Naive thymus-derived CD4-positive, alpha-beta T cell (primary cell): ENCODE data around the gene EPN3. TPM values are rescaled to one million over a fixed set of nuclear protein-coding genes. Genes with fewer than 3 reads are reported as not detected.

Experiments used
- ATAC-seq: fragments of 150-1000 bp; cut with Tn5 transposase; 2 replicates; pipeline ENCODE4 v1.10.0; 2021; ENCODE audit warnings: mild to moderate bottlenecking, moderate library complexity
- CTCF ChIA-PET: fragments of 350-600 bp; sonication (Branson Sonifier 250); formaldehyde crosslinking; loops from one replicate; lab custom pipeline; 2021; ENCODE audit warnings: antibody characterized with exemption; lab: Charles Lee
- POLR2A ChIA-PET: fragments of 350-600 bp; sonication (Branson Sonifier 250); formaldehyde crosslinking; loops from one replicate; lab custom pipeline; 2021; ENCODE audit warnings: antibody characterized with exemption, inconsistent platforms; lab: Charles Lee
- DNase-seq, 9 donors: peaks; one replicate each; pipeline versions ENCODE4 v3.0.0 to v3.0.0-alpha.2; 2020 to 2022; ENCODE audit warnings: mixed read lengths in 1 of 9
- H3K27ac ChIP-seq: one replicate; pipeline ENCODE4 v1.7.0; 2013; ENCODE audit warnings: mild to moderate bottlenecking, low read depth, low read length, moderate library complexity
- H3K27me3 ChIP-seq, 2 donors: one replicate each; pipeline ENCODE4 v1.7.0; 2013; ENCODE audit warnings: low read length in 2 of 2, mild to moderate bottlenecking in 2 of 2, moderate library complexity in 2 of 2; ENCODE audit not compliant: control insufficient read depth in 2 of 2, insufficient read depth in 2 of 2
- H3K36me3 ChIP-seq, 3 experiments: 1 replicate in 2 of 3; 2 replicates in 1 of 3; pipeline ENCODE4 v1.7.0; 2013; ENCODE audit warnings: low read length in 3 of 3, mild to moderate bottlenecking in 3 of 3, moderate library complexity in 1 of 3; ENCODE audit not compliant: insufficient read depth in 3 of 3, control insufficient read depth in 2 of 3
- H3K4me1 ChIP-seq, 2 donors: one replicate each; pipeline ENCODE4 v1.7.0; 2013; ENCODE audit warnings: low read length in 2 of 2, mild to moderate bottlenecking in 2 of 2, moderate library complexity in 1 of 2; ENCODE audit not compliant: control insufficient read depth in 2 of 2, insufficient read depth in 2 of 2
- H3K4me3 ChIP-seq: 2 replicates; pipeline ENCODE4 v1.7.0; 2013; ENCODE audit warnings: mild to moderate bottlenecking, low read length
- H3K9me3 ChIP-seq, 3 experiments: 1 replicate in 2 of 3; 2 replicates in 1 of 3; pipeline ENCODE4 v1.7.0; 2013; ENCODE audit warnings: low read length in 3 of 3; ENCODE audit not compliant: control insufficient read depth in 2 of 3
- H3K27ac Mint-ChIP-seq, 9 donors: one replicate each; pipeline ENCODE4 v1.8.0; 2020 to 2022; ENCODE audit warnings: mixed read lengths in 9 of 9, mild to moderate bottlenecking in 8 of 9, moderate library complexity in 5 of 9, inconsistent platforms in 2 of 9
- H3K27me3 Mint-ChIP-seq, 5 donors: one replicate each; pipeline ENCODE4 v1.8.0; 2021 to 2022; ENCODE audit warnings: mixed read lengths in 5 of 5, mild to moderate bottlenecking in 1 of 5
- H3K36me3 Mint-ChIP-seq, 5 donors: one replicate each; pipeline ENCODE4 v1.8.0; 2020 to 2022; ENCODE audit warnings: mixed read lengths in 5 of 5, mild to moderate bottlenecking in 3 of 5, inconsistent platforms in 1 of 5
- H3K4me1 Mint-ChIP-seq, 7 donors: one replicate each; pipeline ENCODE4 v1.8.0; 2020 to 2022; ENCODE audit warnings: mixed read lengths in 7 of 7, mild to moderate bottlenecking in 3 of 7, inconsistent platforms in 1 of 7
- H3K4me3 Mint-ChIP-seq, 10 donors: one replicate each; pipeline ENCODE4 v1.8.0; 2020 to 2022; ENCODE audit warnings: mild to moderate bottlenecking in 10 of 10, mixed read lengths in 10 of 10, moderate library complexity in 6 of 10, inconsistent platforms in 2 of 10
- H3K9me3 Mint-ChIP-seq, 11 donors: one replicate each; pipeline ENCODE4 v1.8.0; 2020 to 2022; ENCODE audit warnings: mixed read lengths in 11 of 11, mild to moderate bottlenecking in 4 of 11, inconsistent platforms in 1 of 11, moderate library complexity in 1 of 11
- intact Hi-C, 2 donors: fragments of 100-400 bp; cut with micrococcal nuclease; formaldehyde crosslinking; loops; one replicate each; pipeline ENCODE4 v1.15.1; 2023
- polyA plus RNA-seq, 2 donors: library from polyadenylated mRNA; unstranded; fragments of 300-500 nt; fragmentation: Illumina TruSeq; gene quantifications; one replicate each; pipeline ENCODE4 v1.2.3, GENCODE V29; 2021
- total RNA-seq, 6 experiments: library from RNA in 5 of 6; stranded (reverse) in 5 of 6; gene quantifications; 1 replicate in 5 of 6; 2 replicates in 1 of 6; pipeline ENCODE4 v1.2.3 and lab custom pipeline; 2021 to 2026

The EPN3 gene
- total and polyA plus RNA-seq, 7 experiments from 2014 or later, result not detected

GRCh38 chr17:50568659-50569058 lies 36.1 kb downstream of the EPN3 start:
- CTCF ChIA-PET, result interaction anchor here (0.6 kb wide), 1 partner anchor 248 kb away, joined by 3 read pairs; no protein-coding TSS in a partner anchor
- Histone ChIP-seq H3K27me3 (peaks cover 0 to 2% of the 10 kb centered on the region in 2 donors), H3K9me3 (no peaks in the 10 kb centered on the region), H3K36me3 (no peaks in the 10 kb centered on the region), H3K4me3 (no peak overlapping the region), H3K4me1 (no peaks in the 10 kb centered on the region), H3K27ac (no peak overlapping the region)
- no peak overlapping the region for H3K4me3 Mint-ChIP-seq
- DNase-seq (no peak), ATAC-seq (no peak)
- POLR2A ChIA-PET, result no interaction called here
- peak overlapping the region in 1 of 9 donors; percentile 20 for H3K27ac Mint-ChIP-seq
- H3K9me3 Mint-ChIP-seq, result no peaks in the 10 kb centered on the region
- peaks cover 3 to 13% (median 6%) of the 10 kb centered on the region in 7 donors for H3K4me1 Mint-ChIP-seq
- no peaks in the 10 kb centered on the region for H3K36me3 Mint-ChIP-seq
- intact Hi-C loops, result no loop called here
- H3K27me3 Mint-ChIP-seq, result peaks cover 41 to 47% (median 41%) of the 10 kb centered on the region in 5 donors

- Mint-ChIP-seq H3K4me3 (no peak overlapping the region), H3K27me3 (peaks cover 32 to 40% (median 36%) of the 10 kb centered on the region in 5 donors), H3K9me3 (no peaks in the 10 kb centered on the region), H3K36me3 (no peaks in the 10 kb centered on the region), H3K27ac (no peak overlapping the region), H3K4me1 (peaks cover 0 to 13% (median 6%) of the 10 kb centered on the region in 7 donors)
- Histone ChIP-seq H3K4me3 (no peak overlapping the region), H3K4me1 (no peaks in the 10 kb centered on the region), H3K27ac (no peak overlapping the region), H3K36me3 (no peaks in the 10 kb centered on the region), H3K9me3 (no peaks in the 10 kb centered on the region), H3K27me3 (peaks cover 0 to under 1% of the 10 kb centered on the region in 2 donors)
- no peak for DNase-seq
- CTCF ChIA-PET, result interaction anchor here (0.6 kb wide), 1 partner anchor 53 kb away, joined by 3 read pairs; no protein-coding TSS in a partner anchor
- no peak for ATAC-seq
- POLR2A ChIA-PET, result no interaction called here
- intact Hi-C loops, result no loop called here
These were observed 37.1 kb downstream of the EPN3 start for GRCh38 chr17:50569592-50569991.

GRCh38 chr17:50570032-50570431 lies 37.5 kb downstream of the EPN3 start:
- CTCF ChIA-PET, result interaction anchor here (0.6 kb wide), 1 partner anchor 53 kb away, joined by 3 read pairs; no protein-coding TSS in a partner anchor
- Histone ChIP-seq H3K27ac (no peak overlapping the region), H3K4me1 (no peaks in the 10 kb centered on the region), H3K27me3 (no peaks in the 10 kb centered on the region), H3K4me3 (no peak overlapping the region), H3K36me3 (no peaks in the 10 kb centered on the region), H3K9me3 (no peaks in the 10 kb centered on the region)
- DNase-seq (no peak), ATAC-seq (no peak)
- Mint-ChIP-seq H3K27ac (no peak overlapping the region), H3K27me3 (peaks cover 28 to 36% (median 32%) of the 10 kb centered on the region in 5 donors), H3K4me3 (no peak overlapping the region), H3K36me3 (no peaks in the 10 kb centered on the region), H3K9me3 (no peaks in the 10 kb centered on the region), H3K4me1 (peaks cover 0 to 10% (median 5%) of the 10 kb centered on the region in 7 donors)
- intact Hi-C loops, result no loop called here
- POLR2A ChIA-PET, result no interaction called here

- peaks cover 24 to 32% (median 27%) of the 10 kb centered on the region in 5 donors for H3K27me3 Mint-ChIP-seq
- no peak overlapping the region for H3K4me3 Mint-ChIP-seq
- H3K27me3 ChIP-seq, result no peaks in the 10 kb centered on the region
- no peaks in the 10 kb centered on the region for H3K4me1 ChIP-seq
- ChIA-PET CTCF (no interaction called here), POLR2A (no interaction called here)
- no peak overlapping the region for H3K27ac Mint-ChIP-seq
- H3K9me3 ChIP-seq, result no peaks in the 10 kb centered on the region
- no peaks in the 10 kb centered on the region for H3K36me3 Mint-ChIP-seq
- peaks cover 0 to 7% (median 4%) of the 10 kb centered on the region in 7 donors for H3K4me1 Mint-ChIP-seq
- H3K4me3 ChIP-seq, result no peak overlapping the region
- H3K36me3 ChIP-seq, result no peaks in the 10 kb centered on the region
- DNase-seq (no peak), ATAC-seq (no peak)
- no peaks in the 10 kb centered on the region for H3K9me3 Mint-ChIP-seq
- H3K27ac ChIP-seq, result no peak overlapping the region
- intact Hi-C loops, result no loop called here
These were observed 38.0 kb downstream of the EPN3 start for GRCh38 chr17:50570528-50570927.

GRCh38 chr17:50571681-50572080 lies 39.1 kb downstream of the EPN3 start:
- Histone ChIP-seq H3K4me1 (no peaks in the 10 kb centered on the region), H3K4me3 (no peak overlapping the region), H3K36me3 (no peaks in the 10 kb centered on the region), H3K27me3 (no peaks in the 10 kb centered on the region), H3K9me3 (no peaks in the 10 kb centered on the region), H3K27ac (no peak overlapping the region)
- intact Hi-C loops, result no loop called here
- CTCF ChIA-PET, result no interaction called here
- DNase-seq (no peak), ATAC-seq (no peak)
- POLR2A ChIA-PET, result interaction anchor here (1.3 kb wide), 1 partner anchor 9 kb away, joined by 3 read pairs; no protein-coding TSS in a partner anchor
- no peaks in the 10 kb centered on the region for H3K9me3 Mint-ChIP-seq
- peaks cover 0 to 1% (median 0%) of the 10 kb centered on the region in 7 donors for H3K4me1 Mint-ChIP-seq
- no peak overlapping the region for H3K27ac Mint-ChIP-seq
- H3K4me3 Mint-ChIP-seq, result no peak overlapping the region
- H3K27me3 Mint-ChIP-seq, result peaks cover 12 to 22% (median 15%) of the 10 kb centered on the region in 5 donors
- no peaks in the 10 kb centered on the region for H3K36me3 Mint-ChIP-seq

- H3K27me3 Mint-ChIP-seq, result peaks cover 5 to 14% (median 10%) of the 10 kb centered on the region in 5 donors
- peaks cover 0 to 1% (median 0%) of the 10 kb centered on the region in 7 donors for H3K4me1 Mint-ChIP-seq
- intact Hi-C loops, result no loop called here
- POLR2A ChIA-PET, result no interaction called here
- Histone ChIP-seq H3K4me3 (no peak overlapping the region), H3K27me3 (no peaks in the 10 kb centered on the region), H3K36me3 (no peaks in the 10 kb centered on the region), H3K4me1 (no peaks in the 10 kb centered on the region), H3K9me3 (no peaks in the 10 kb centered on the region), H3K27ac (no peak overlapping the region)
- H3K36me3 Mint-ChIP-seq, result no peaks in the 10 kb centered on the region
- H3K4me3 Mint-ChIP-seq, result no peak overlapping the region
- CTCF ChIA-PET, result no interaction called here
- DNase-seq, result no peak
- ATAC-seq, result no peak
- no peaks in the 10 kb centered on the region for H3K9me3 Mint-ChIP-seq
- H3K27ac Mint-ChIP-seq, result no peak overlapping the region
These were observed 40.0 kb downstream of the EPN3 start for GRCh38 chr17:50572541-50572940.
